Liver (tissue), 9 donors: ENCODE measurements around the gene FAM151A. TPM values are rescaled to one million over a fixed set of nuclear protein-coding genes. Genes with fewer than 3 reads are reported as not detected.
A peak's percentile ranks its signal among the peaks of the same experiment; 100 is the strongest.

Experiments used
- DNase-seq: peaks from one replicate; pipeline ENCODE4 v3.0.0-alpha.2; 2017; ENCODE audit warnings: low spot score
- H3K27ac ChIP-seq, 2 donors: one replicate each; pipeline ENCODE4 v1.7.0; 2013; ENCODE audit warnings: inconsistent platforms in 2 of 2, low read length in 2 of 2, control low read depth in 1 of 2, low read depth in 1 of 2, mild to moderate bottlenecking in 1 of 2
- H3K27me3 ChIP-seq, 4 donors: one replicate each; pipeline versions ENCODE4 v1.6.1 to v1.7.0; 2013; ENCODE audit warnings: low read length in 3 of 4, inconsistent platforms in 1 of 4, mild to moderate bottlenecking in 1 of 4, moderate library complexity in 1 of 4; ENCODE audit not compliant: control insufficient read depth in 4 of 4, insufficient read depth in 4 of 4
- H3K36me3 ChIP-seq, 4 donors: one replicate each; pipeline versions ENCODE4 v1.6.1 to v1.7.0; 2013; ENCODE audit warnings: low read length in 3 of 4, mild to moderate bottlenecking in 3 of 4, low read depth in 1 of 4, moderate library complexity in 1 of 4; ENCODE audit not compliant: control insufficient read depth in 4 of 4, insufficient read depth in 3 of 4
- H3K4me1 ChIP-seq, 4 donors: one replicate each; pipeline versions ENCODE4 v1.6.1 to v1.7.0; 2013; ENCODE audit warnings: low read length in 3 of 4, mild to moderate bottlenecking in 3 of 4, moderate library complexity in 1 of 4; ENCODE audit not compliant: control insufficient read depth in 4 of 4, insufficient read depth in 4 of 4
- H3K4me3 ChIP-seq, 3 donors: one replicate each; pipeline versions ENCODE4 v1.6.1 to v1.7.0; 2013; ENCODE audit warnings: low read length in 3 of 3, control low read depth in 1 of 3, low read depth in 1 of 3, mild to moderate bottlenecking in 1 of 3
- H3K9ac ChIP-seq, 2 donors: one replicate each; pipeline ENCODE4 v1.7.0; 2013; ENCODE audit warnings: low read length in 2 of 2, mild to moderate bottlenecking in 2 of 2, moderate library complexity in 2 of 2, control low read depth in 1 of 2, low read depth in 1 of 2
- H3K9me3 ChIP-seq, 4 donors: one replicate each; pipeline versions ENCODE4 v1.6.1 to v1.7.0; 2013; ENCODE audit warnings: low read length in 3 of 4; ENCODE audit not compliant: control insufficient read depth in 4 of 4
- ATF3 ChIP-seq: IDR thresholded peaks from 2 replicates; pipeline ENCODE4 v1.6.1; 2016; ENCODE audit warnings: antibody characterized with exemption
- EGR1 ChIP-seq, 2 donors: IDR thresholded peaks; 2 replicates each; pipeline ENCODE4 v1.6.1; 2016 to 2018; ENCODE audit warnings: antibody characterized with exemption in 2 of 2, low read depth in 2 of 2
- FOXA1 ChIP-seq: IDR thresholded peaks from 2 replicates; pipeline ENCODE4 v1.6.1; 2016; ENCODE audit warnings: antibody characterized with exemption
- FOXA2 ChIP-seq: IDR thresholded peaks from 2 replicates; pipeline ENCODE4 v1.6.1; 2016; ENCODE audit warnings: antibody characterized with exemption
- GABPA ChIP-seq, 2 donors: IDR thresholded peaks in 1 of 2; conservative IDR thresholded peaks in 1 of 2; 2 replicates each; pipeline ENCODE4 v1.6.1; 2016; ENCODE audit warnings: antibody characterized with exemption in 2 of 2, mild to moderate bottlenecking in 1 of 2, moderate library complexity in 1 of 2
- HNF4A ChIP-seq, 2 donors: conservative IDR thresholded peaks; 2 replicates each; pipeline ENCODE4 v1.6.1; 2016; ENCODE audit warnings: antibody characterized with exemption in 2 of 2, mild to moderate bottlenecking in 2 of 2
- HNF4G ChIP-seq: IDR thresholded peaks from 2 replicates; pipeline ENCODE4 v1.6.1; 2016; ENCODE audit warnings: antibody characterized with exemption
- JUND ChIP-seq, 2 donors: IDR thresholded peaks; 2 replicates each; pipeline ENCODE4 v1.6.1; 2016; ENCODE audit warnings: antibody characterized with exemption in 2 of 2
- NR2F2 ChIP-seq: IDR thresholded peaks from 2 replicates; pipeline ENCODE4 v1.6.1; 2016; ENCODE audit warnings: antibody characterized with exemption
- RAD21 ChIP-seq, 2 donors: IDR thresholded peaks; 2 replicates each; pipeline ENCODE4 v1.6.1; 2016; ENCODE audit warnings: antibody characterized with exemption in 2 of 2, mild to moderate bottlenecking in 2 of 2
- REST ChIP-seq: IDR thresholded peaks from 2 replicates; pipeline ENCODE4 v1.6.1; 2016; ENCODE audit warnings: antibody characterized with exemption, mild to moderate bottlenecking
- RXRA ChIP-seq, 2 donors: IDR thresholded peaks; 2 replicates each; pipeline ENCODE4 v1.6.1; 2017 to 2018; ENCODE audit warnings: antibody characterized with exemption in 2 of 2, mild to moderate bottlenecking in 1 of 2
- SP1 ChIP-seq: IDR thresholded peaks from 2 replicates; pipeline ENCODE4 v1.6.1; 2018; ENCODE audit warnings: antibody characterized with exemption, mild to moderate bottlenecking
- TAF1 ChIP-seq: conservative IDR thresholded peaks from 2 replicates; pipeline ENCODE4 v1.6.1; 2016; ENCODE audit warnings: antibody characterized with exemption, mild to moderate bottlenecking
- YY1 ChIP-seq: IDR thresholded peaks from 2 replicates; pipeline ENCODE4 v1.6.1; 2016; ENCODE audit warnings: antibody characterized with exemption, mild to moderate bottlenecking
- WGBS: extraction: QIAGEN DNeasy Blood & Tissue Kit; methylation state at CpG from one replicate; pipeline ENCODE4 v1.1.7; 2013; 5-methylcytosine and 5-hydroxymethylcytosine counted together
- polyA plus RNA-seq, 2 donors: library from polyadenylated mRNA; stranded (reverse) in 1 of 2; unstranded in 1 of 2; fragments of 200-250 nt in 1 of 2; fragments of >200 nt in 1 of 2; fragmentation: Nextera tagmentation in 1 of 2; extraction: Ambion mirVana in 1 of 2; gene quantifications; one replicate each; pipeline versions ENCODE4 v1.2.1 to v1.2.3, GENCODE V29; 2013 to 2015
- total RNA-seq, 2 donors: library from RNA; depleted of rRNA; stranded (reverse); fragments of >200 nt; gene quantifications; one replicate each; pipeline ENCODE4 v1.2.3, GENCODE V29; 2014
- TF ChIP-seq, protein P1 (sequence below): IDR thresholded peaks from 2 replicates; pipeline ENCODE4 v1.6.1; 2016; ENCODE audit warnings: antibody characterized with exemption
- TF ChIP-seq, protein P2 (sequence below): fragments of 150-350 bp; IDR thresholded peaks from 2 replicates; pipeline ENCODE4 v1.5.1; 2017; ENCODE audit warnings: improper control_type of control experiment, low read depth, low read length; ENCODE audit not compliant: missing input control
- TF ChIP-seq, protein P3 (sequence below): IDR thresholded peaks from 2 replicates; pipeline ENCODE4 v1.6.1; 2016; ENCODE audit warnings: antibody characterized with exemption
- donor health status: healthy.
- donor health status: healthy.
- donor health status: healthy.
- donor health status: healthy.
- donor health status: healthy.

FAM151A gene
- total and polyA plus RNA-seq, 4 donors = 1.5 to 25.1 (median 4.7) TPM

- 89% methylated on average over 3 of the region's 3 CpGs for WGBS
- H3K4me3 ChIP-seq = no peak overlapping the region
- no peak for DNase-seq
- no peaks in the 10 kb centered on the region for H3K36me3 ChIP-seq
- H3K9me3 ChIP-seq = no peaks in the 10 kb centered on the region
- H3K27ac ChIP-seq = no peak overlapping the region
- H3K27me3 ChIP-seq = no peaks in the 10 kb centered on the region
- peaks cover 13 to 71% (median 65%) of the 10 kb centered on the region in 4 donors for H3K4me1 ChIP-seq
- TF ChIP-seq RXRA (IDR thresholded peaks at IDR 0.05) (no peak), FOXA2 (no peak), YY1 (no peak), FOXA1 (no peak)
- H3K9ac ChIP-seq = no peak overlapping the region
Observed at GRCh38 chr1:54650417-54650816, 27.1 kb upstream of the FAM151A start.

- Histone ChIP-seq H3K36me3 (no peaks in the 10 kb centered on the region), H3K9ac (no peak overlapping the region), H3K27me3 (no peaks in the 10 kb centered on the region), H3K4me3 (no peak overlapping the region), H3K27ac (peak overlapping the region in 1 of 2 donors; percentile 42), H3K9me3 (no peaks in the 10 kb centered on the region), H3K4me1 (peaks cover 13 to 71% (median 65%) of the 10 kb centered on the region in 4 donors)
- TF ChIP-seq HNF4A (conservative IDR thresholded peaks at IDR 0.05) (no peak), NR2F2 (no peak), HNF4G (no peak), EGR1 (IDR thresholded peaks at IDR 0.05; ENCODE audit: low read depth in 2 of 2) (no peak), REST (no peak), FOXA1 (no peak), JUND (IDR thresholded peaks at IDR 0.05) (no peak), YY1 (no peak), TAF1 (no peak), RXRA (IDR thresholded peaks at IDR 0.05) (no peak), ATF3 (no peak), GABPA (IDR thresholded peaks at IDR 0.05 in 1 of 2, conservative IDR thresholded peaks at IDR 0.05 in 1 of 2) (no peak), FOXA2 (no peak), SP1 (no peak), RAD21 (IDR thresholded peaks at IDR 0.05) (no peak)
- TF ChIP-seq, protein P1, sequence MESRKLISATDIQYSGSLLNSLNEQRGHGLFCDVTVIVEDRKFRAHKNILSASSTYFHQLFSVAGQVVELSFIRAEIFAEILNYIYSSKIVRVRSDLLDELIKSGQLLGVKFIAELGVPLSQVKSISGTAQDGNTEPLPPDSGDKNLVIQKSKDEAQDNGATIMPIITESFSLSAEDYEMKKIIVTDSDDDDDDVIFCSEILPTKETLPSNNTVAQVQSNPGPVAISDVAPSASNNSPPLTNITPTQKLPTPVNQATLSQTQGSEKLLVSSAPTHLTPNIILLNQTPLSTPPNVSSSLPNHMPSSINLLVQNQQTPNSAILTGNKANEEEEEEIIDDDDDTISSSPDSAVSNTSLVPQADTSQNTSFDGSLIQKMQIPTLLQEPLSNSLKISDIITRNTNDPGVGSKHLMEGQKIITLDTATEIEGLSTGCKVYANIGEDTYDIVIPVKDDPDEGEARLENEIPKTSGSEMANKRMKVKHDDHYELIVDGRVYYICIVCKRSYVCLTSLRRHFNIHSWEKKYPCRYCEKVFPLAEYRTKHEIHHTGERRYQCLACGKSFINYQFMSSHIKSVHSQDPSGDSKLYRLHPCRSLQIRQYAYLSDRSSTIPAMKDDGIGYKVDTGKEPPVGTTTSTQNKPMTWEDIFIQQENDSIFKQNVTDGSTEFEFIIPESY = no peak
- TF ChIP-seq, protein P2, sequence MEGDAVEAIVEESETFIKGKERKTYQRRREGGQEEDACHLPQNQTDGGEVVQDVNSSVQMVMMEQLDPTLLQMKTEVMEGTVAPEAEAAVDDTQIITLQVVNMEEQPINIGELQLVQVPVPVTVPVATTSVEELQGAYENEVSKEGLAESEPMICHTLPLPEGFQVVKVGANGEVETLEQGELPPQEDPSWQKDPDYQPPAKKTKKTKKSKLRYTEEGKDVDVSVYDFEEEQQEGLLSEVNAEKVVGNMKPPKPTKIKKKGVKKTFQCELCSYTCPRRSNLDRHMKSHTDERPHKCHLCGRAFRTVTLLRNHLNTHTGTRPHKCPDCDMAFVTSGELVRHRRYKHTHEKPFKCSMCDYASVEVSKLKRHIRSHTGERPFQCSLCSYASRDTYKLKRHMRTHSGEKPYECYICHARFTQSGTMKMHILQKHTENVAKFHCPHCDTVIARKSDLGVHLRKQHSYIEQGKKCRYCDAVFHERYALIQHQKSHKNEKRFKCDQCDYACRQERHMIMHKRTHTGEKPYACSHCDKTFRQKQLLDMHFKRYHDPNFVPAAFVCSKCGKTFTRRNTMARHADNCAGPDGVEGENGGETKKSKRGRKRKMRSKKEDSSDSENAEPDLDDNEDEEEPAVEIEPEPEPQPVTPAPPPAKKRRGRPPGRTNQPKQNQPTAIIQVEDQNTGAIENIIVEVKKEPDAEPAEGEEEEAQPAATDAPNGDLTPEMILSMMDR = no peak
- TF ChIP-seq, protein P3, sequence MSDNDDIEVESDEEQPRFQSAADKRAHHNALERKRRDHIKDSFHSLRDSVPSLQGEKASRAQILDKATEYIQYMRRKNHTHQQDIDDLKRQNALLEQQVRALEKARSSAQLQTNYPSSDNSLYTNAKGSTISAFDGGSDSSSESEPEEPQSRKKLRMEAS = no peak
- DNase-seq = no peak
- WGBS = 89% methylated on average over 1 of the region's 1 CpG
Observed at GRCh38 chr1:54649921-54650320, 26.6 kb upstream of the FAM151A start.
